HepG2 (cell line): ENCODE measurements around the gene CFAP221. TPM values are rescaled to one million over a fixed set of nuclear protein-coding genes. Genes with fewer than 3 reads are reported as not detected.
A peak's percentile ranks its signal among the peaks of the same experiment; 100 is the strongest.

Source experiments
- ATAC-seq: fragments of 200-7000 bp; cut with Tn5 transposase; 3 replicates; pipeline ENCODE4 v1.9.1; 2020; ENCODE audit warnings: mild to moderate bottlenecking, moderate library complexity
- BruUV-seq: library from RNA; stranded (reverse); fragments of 400-500 nt; replicated peaks from 2 replicates; lab custom pipeline; 2021; lab: Mats Ljungman, UMichigan
- CTCF ChIA-PET: fragments of 300-600 bp; formaldehyde crosslinking; extraction: SDS; loops from one replicate; lab custom pipeline; 2021; ENCODE audit warnings: low total read pairs, inconsistent platforms, low intra/inter-chr PET ratio; lab: Yijun Ruan, JAX
- POLR2A ChIA-PET: fragments of 350-600 bp; sonication (Branson Sonifier 250); formaldehyde crosslinking; loops from one replicate; lab custom pipeline; 2020; ENCODE audit warnings: antibody characterized with exemption, inconsistent platforms; lab: Yijun Ruan, JAX
- DNase-seq: peaks from one replicate; pipeline ENCODE4 v3.0.0-alpha.2; 2015; ENCODE audit warnings: low spot score
- FAIRE-seq: peaks from 3 replicates; lab custom pipeline; 2011; peaks lifted over from hg19 to GRCh38; lab: Jason Lieb, UNC
- H2AFZ ChIP-seq: one replicate; pipeline ENCODE4 v1.6.1; 2011; ENCODE audit warnings: low read length, inconsistent platforms
- H3K27ac ChIP-seq: fragments of 300-600 bp; 3 replicates; pipeline ENCODE4 v1.8.0; 2011; ENCODE audit warnings: mixed run types, mild to moderate bottlenecking, mixed read lengths, low read length, inconsistent platforms; ENCODE audit not compliant: insufficient read depth; ENCODE audit errors: extremely low read length
- H3K27me3 ChIP-seq, 2 experiments: fragments of 200-600 bp in 1 of 2; 2 replicates in 1 of 2; 3 replicates in 1 of 2; pipeline versions ENCODE4 v1.6.0 to v1.8.0; 2011; ENCODE audit warnings: low read length in 2 of 2, mild to moderate bottlenecking in 2 of 2, moderate library complexity in 2 of 2, inconsistent platforms in 1 of 2; ENCODE audit not compliant: insufficient read depth in 2 of 2, control insufficient read depth in 1 of 2
- H3K36me3 ChIP-seq, 2 experiments: fragments of 200-600 bp in 1 of 2; replicated peaks in 1 of 2; 2 replicates in 1 of 2; 3 replicates in 1 of 2; pipeline versions ENCODE4 v1.5.1 to v1.8.0; 2011; ENCODE audit warnings: low read length in 2 of 2, inconsistent platforms in 1 of 2; ENCODE audit not compliant: insufficient read depth in 2 of 2, control insufficient read depth in 1 of 2
- H3K4me1 ChIP-seq: 2 replicates; pipeline ENCODE4 v1.5.1; 2012; ENCODE audit warnings: low read length, inconsistent platforms; ENCODE audit not compliant: insufficient read depth
- H3K4me2 ChIP-seq: 2 replicates; pipeline ENCODE4 v1.6.0; 2011; ENCODE audit warnings: low read depth, low read length, inconsistent platforms
- H3K4me3 ChIP-seq, 3 experiments: fragments of 200-600 bp in 1 of 3; sonication (generic), shearing (Covaris generic) in 1 of 3; replicated peaks in 1 of 3; 2 replicates each; pipeline ENCODE4 v1.5.1; 2011 to 2016; ENCODE audit warnings: low read length in 3 of 3, inconsistent platforms in 2 of 3, low read depth in 2 of 3, mild to moderate bottlenecking in 2 of 3, control low read depth in 1 of 3, mixed read lengths in 1 of 3; ENCODE audit not compliant: insufficient read depth in 1 of 3
- H3K79me2 ChIP-seq: one replicate; pipeline ENCODE4 v1.6.1; 2011; ENCODE audit warnings: low read length, inconsistent platforms; ENCODE audit not compliant: insufficient read depth
- H3K9ac ChIP-seq: 2 replicates; pipeline ENCODE4 v1.6.0; 2011; ENCODE audit warnings: mild to moderate bottlenecking, low read depth, low read length, inconsistent platforms; ENCODE audit not compliant: insufficient read depth
- H3K9me3 ChIP-seq: 2 replicates; pipeline ENCODE4 v1.5.1; 2012; ENCODE audit warnings: mild to moderate bottlenecking, low read length
- H4K20me1 ChIP-seq: 2 replicates; pipeline ENCODE4 v1.6.0; 2011; ENCODE audit warnings: inconsistent platforms, mild to moderate bottlenecking, low read length, moderate library complexity; ENCODE audit not compliant: insufficient read depth
- ARNT2 ChIP-seq: sonication (generic); formaldehyde crosslinking; IDR thresholded peaks from 2 replicates; pipeline ENCODE4 v1.8.0; 2022; ENCODE audit warnings: mild to moderate bottlenecking, low read depth, missing genetic modification reagents, moderate library complexity
- FOXA1 ChIP-seq, 2 experiments: fragments of 450-650 bp in 1 of 2; sonication (generic) in 1 of 2; formaldehyde crosslinking in 1 of 2; IDR thresholded peaks; 2 replicates each; pipeline versions ENCODE4 v1.4.0 to v1.6.1; 2016 to 2020; ENCODE audit warnings: missing genetic modification reagents in 1 of 2
- HNF4A ChIP-seq: sonication (generic); formaldehyde crosslinking; IDR thresholded peaks from 2 replicates; pipeline ENCODE4 v1.4.0; 2020; ENCODE audit warnings: missing genetic modification reagents
- RXRA ChIP-seq: sonication (generic); formaldehyde crosslinking; IDR thresholded peaks from 2 replicates; pipeline ENCODE4 v1.5.1; 2020; ENCODE audit warnings: missing genetic modification reagents
- TFAP4 ChIP-seq: sonication (generic); IDR thresholded peaks from 2 replicates; pipeline ENCODE4 v1.6.1; 2016; ENCODE audit warnings: low read depth, borderline replicate concordance
- ZBTB40 ChIP-seq, 2 experiments: fragments of 450-650 bp in 1 of 2; sonication (generic) in 1 of 2; formaldehyde crosslinking in 1 of 2; IDR thresholded peaks; 2 replicates each; pipeline versions ENCODE4 v1.6.1 to v1.8.0; 2016 to 2022; ENCODE audit warnings: antibody characterized with exemption in 1 of 2, mild to moderate bottlenecking in 1 of 2, missing genetic modification reagents in 1 of 2
- ZNF280B ChIP-seq: sonication (generic); formaldehyde crosslinking; IDR thresholded peaks from 2 replicates; pipeline ENCODE4 v1.5.0; 2020; ENCODE audit warnings: missing genetic modification reagents, mild to moderate bottlenecking, borderline replicate concordance
- ZNF598 ChIP-seq: sonication (generic); formaldehyde crosslinking; IDR thresholded peaks from 2 replicates; pipeline ENCODE4 v1.5.1; 2020; ENCODE audit warnings: mild to moderate bottlenecking, missing genetic modification reagents, borderline replicate concordance
- ZSCAN25 ChIP-seq: sonication (generic); formaldehyde crosslinking; IDR thresholded peaks from 2 replicates; pipeline ENCODE4 v1.8.0; 2022; ENCODE audit warnings: mild to moderate bottlenecking, missing genetic modification reagents
- WGBS: methylation state at CpG from one replicate; pipeline ENCODE4 v1.1.6; 2017; ENCODE audit warnings: low lambda C conversion rate; 5-methylcytosine and 5-hydroxymethylcytosine counted together
- in situ Hi-C: cut with HindIII; loops from 2 replicates; pipeline ENCODE4 v1.10.0; 2017; ENCODE audit warnings: low pct_unique_long_range_greater_than_20kb; ENCODE audit not compliant: extremely low pct_ligation_motif_present
- intact Hi-C: fragments of 100-400 bp; cut with micrococcal nuclease; formaldehyde crosslinking; loops from one replicate; pipeline ENCODE4 v1.10.0; 2022; ENCODE audit not compliant: unreplicated experiment
- polyA plus RNA-seq, 8 experiments: library from polyadenylated mRNA; depleted of rRNA in 3 of 8; stranded (reverse) in 7 of 8; unstranded in 1 of 8; fragments of >200 nt; fragmentation: Illumina TruSeq in 4 of 8; extraction: Trizol in 4 of 8; gene quantifications; 2 replicates each; pipeline versions ENCODE4 v1.2.1 to v1.2.3, GENCODE V29; 2011 to 2016; ENCODE audit warnings: low read depth in 4 of 8, missing spikeins in 1 of 8, mixed read lengths in 1 of 8; ENCODE audit not compliant: insufficient read depth in 1 of 8
- total RNA-seq, 5 experiments: library from RNA; depleted of rRNA; stranded (reverse); fragments of >200 nt; fragmentation: Illumina TruSeq; extraction: Trizol; gene quantifications; 2 replicates each; pipeline ENCODE4 v1.2.3, GENCODE V29; 2016; ENCODE audit warnings: low read depth in 1 of 5

CFAP221 gene
- total and polyA plus RNA-seq, 2 of the 13 experiments (the other 11 are each of a cell fraction or from before 2014, with no cell fraction given), result not detected

GRCh38 chr2:119637371-119637770, 93.1 kb downstream of the CFAP221 start (continued):
- TF ChIP-seq ZNF280B (CRISPR knock-in tag) (no peak), ARNT2 (CRISPR knock-in tag) (no peak)

- DNase-seq, result peak; percentile 32
- no TSS peak for BruUV-seq
- Histone ChIP-seq H3K27me3 (peaks cover 2 to 36% of the 10 kb centered on the region in 2 experiments; a peak in 4 of 5 replicates), H3K9ac (no peak overlapping the region), H3K9me3 (no peaks in the 10 kb centered on the region), H3K27ac (no peak overlapping the region), H3K4me2 (no peak overlapping the region), H3K4me1 (peaks cover 10% of the 10 kb centered on the region; the same call in 1 of the 2 replicates), H3K4me3 (no peak overlapping the region), H4K20me1 (no peaks in the 10 kb centered on the region), H2AFZ (no peak overlapping the region), H3K36me3 (no peaks in the 10 kb centered on the region), H3K79me2 (no peaks in the 10 kb centered on the region)
- in situ Hi-C loops (no loop called here), intact Hi-C loops (no loop called here)
- peak; percentile 73 for ATAC-seq
- ChIA-PET POLR2A (no interaction called here), CTCF (interaction anchor here (1.5 kb wide), 1 partner anchor 22 kb away, joined by 4 read pairs; no protein-coding TSS in a partner anchor)
- no peak for FAIRE-seq
- 2% methylated on average over 11 of the region's 12 CpGs for WGBS
- TF ChIP-seq HNF4A (CRISPR knock-in tag) (peak; percentile 58; the same call in 1 of the 2 replicates), ZBTB40 (IDR thresholded peaks at IDR 0.05) (no peak), ZBTB40 (CRISPR knock-in tag; IDR thresholded peaks at IDR 0.05) (no peak), RXRA (CRISPR knock-in tag) (0 out of 2 replicates have a peak, but pooled peaks have one; percentile 29), TFAP4 (peak; percentile 20; the same call in 1 of the 2 replicates), ZNF598 (CRISPR knock-in tag) (no peak), FOXA1 (IDR thresholded peaks at IDR 0.05) (no peak), FOXA1 (CRISPR knock-in tag; IDR thresholded peaks at IDR 0.05) (peak; percentile 13; the same call in 1 of the 2 replicates), ZSCAN25 (CRISPR knock-in tag) (no peak)
Observed at GRCh38 chr2:119638246-119638645, 94.0 kb downstream of the CFAP221 start.
